OCI-LY3 (cell line): Measurements from ENCODE around the gene FREM1.

Experiments
- CTCF ChIP-seq: fragments of 200-600, 300-600 bp; sonication (generic); IDR thresholded peaks from 2 replicates; pipeline ENCODE4 v1.5.1; 2014; ENCODE audit warnings: antibody characterized with exemption, low read length, low read depth
- EZH2phosphoT487 ChIP-seq: fragments of 200-600 bp; shearing (Covaris generic); IDR thresholded peaks from 2 replicates; pipeline ENCODE4 v1.6.1; 2018; ENCODE audit warnings: antibody characterized with exemption, mixed run types, low read depth

- TF ChIP-seq CTCF (no peak), EZH2phosphoT487 (no peak)
Observed at GRCh38 chr9:14813336-14814248, 96.6 kb downstream of the FREM1 start.
